GM06990 (cell line): Measurements from ENCODE around the gene BSND.

ENCODE experiments used
- DNase-seq: peaks from one replicate; pipeline ENCODE4 v3.0.0-alpha.2; 2011; ENCODE audit not compliant: insufficient read length; ENCODE audit errors: extremely low read depth
- H3K27me3 ChIP-seq: replicated peaks from 2 replicates; pipeline ENCODE4 v1.6.0; 2011; ENCODE audit warnings: low read length; ENCODE audit not compliant: control insufficient read depth, insufficient read depth
- H3K36me3 ChIP-seq: 2 replicates; pipeline ENCODE4 v1.5.1; 2011; ENCODE audit warnings: low read length; ENCODE audit not compliant: control insufficient read depth, insufficient read depth
- H3K4me3 ChIP-seq: replicated peaks from 2 replicates; pipeline ENCODE4 v1.5.1; 2011; ENCODE audit warnings: low read depth, mild to moderate bottlenecking, control low read depth, low read length
- TF ChIP-seq, protein P1 (sequence below): IDR thresholded peaks from 2 replicates; pipeline ENCODE4 v1.5.1; 2011; ENCODE audit warnings: low read length, control low read depth, mild to moderate bottlenecking, inconsistent platforms; ENCODE audit not compliant: insufficient read depth, poor library complexity, severe bottlenecking

BSND gene

GRCh38 chr1:54976747-54977146, 22.0 kb upstream of the BSND start:
- H3K4me3 ChIP-seq = no peak overlapping the region
- DNase-seq = no peak
- H3K36me3 ChIP-seq = no peaks in the 10 kb centered on the region
- no peaks in the 10 kb centered on the region; the same call in 1 of the 2 replicates for H3K27me3 ChIP-seq
- TF ChIP-seq, protein P1, sequence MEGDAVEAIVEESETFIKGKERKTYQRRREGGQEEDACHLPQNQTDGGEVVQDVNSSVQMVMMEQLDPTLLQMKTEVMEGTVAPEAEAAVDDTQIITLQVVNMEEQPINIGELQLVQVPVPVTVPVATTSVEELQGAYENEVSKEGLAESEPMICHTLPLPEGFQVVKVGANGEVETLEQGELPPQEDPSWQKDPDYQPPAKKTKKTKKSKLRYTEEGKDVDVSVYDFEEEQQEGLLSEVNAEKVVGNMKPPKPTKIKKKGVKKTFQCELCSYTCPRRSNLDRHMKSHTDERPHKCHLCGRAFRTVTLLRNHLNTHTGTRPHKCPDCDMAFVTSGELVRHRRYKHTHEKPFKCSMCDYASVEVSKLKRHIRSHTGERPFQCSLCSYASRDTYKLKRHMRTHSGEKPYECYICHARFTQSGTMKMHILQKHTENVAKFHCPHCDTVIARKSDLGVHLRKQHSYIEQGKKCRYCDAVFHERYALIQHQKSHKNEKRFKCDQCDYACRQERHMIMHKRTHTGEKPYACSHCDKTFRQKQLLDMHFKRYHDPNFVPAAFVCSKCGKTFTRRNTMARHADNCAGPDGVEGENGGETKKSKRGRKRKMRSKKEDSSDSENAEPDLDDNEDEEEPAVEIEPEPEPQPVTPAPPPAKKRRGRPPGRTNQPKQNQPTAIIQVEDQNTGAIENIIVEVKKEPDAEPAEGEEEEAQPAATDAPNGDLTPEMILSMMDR = no peak

- Histone ChIP-seq H3K27me3 (no peaks in the 10 kb centered on the region; the same call in 1 of the 2 replicates), H3K4me3 (no peak overlapping the region), H3K36me3 (no peaks in the 10 kb centered on the region)
- no peak for DNase-seq
- TF ChIP-seq, protein P1 = no peak
These were observed 21.0 kb upstream of the BSND start for GRCh38 chr1:54977533-54978297.

DNA sequence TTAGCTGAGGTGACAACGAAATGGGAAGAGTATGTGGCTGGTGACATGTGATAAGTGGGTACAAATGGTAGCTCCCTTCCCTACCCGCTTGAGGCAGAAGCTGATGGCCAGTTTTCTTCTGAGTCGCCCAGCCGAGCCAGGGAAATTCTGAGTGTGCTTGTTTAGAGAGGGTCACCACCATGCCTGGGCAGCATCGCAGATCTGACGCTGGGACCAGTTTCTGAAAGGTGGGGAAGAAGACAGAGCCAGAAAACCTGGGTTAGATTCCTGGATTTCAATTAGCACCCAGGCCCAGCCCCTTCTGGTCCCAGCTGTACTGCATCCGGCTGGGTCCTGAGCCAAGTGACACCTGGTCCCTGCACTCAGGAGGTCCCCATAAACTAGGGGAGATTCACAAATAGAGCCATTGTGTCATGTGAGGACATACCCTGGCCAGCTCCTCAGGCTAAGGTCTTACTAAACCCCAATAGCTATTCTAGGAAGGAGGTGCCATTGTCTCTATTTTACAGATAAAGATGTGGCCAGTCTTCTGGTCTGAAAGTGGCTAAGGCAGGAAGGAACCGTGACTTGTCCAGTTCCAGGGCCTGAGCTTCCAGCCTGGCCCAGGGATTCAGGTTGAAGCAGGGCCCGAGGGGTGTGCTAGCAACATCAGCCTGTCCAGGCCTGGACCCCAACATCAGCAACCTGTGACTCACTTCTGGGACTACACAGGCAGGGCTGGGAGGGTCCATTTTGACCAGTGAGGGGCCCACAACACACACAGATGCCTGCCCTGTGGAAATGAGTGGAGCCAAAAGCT, 20.0 kb upstream of the BSND start:
- TF ChIP-seq, protein P1 = no peak
- Histone ChIP-seq H3K4me3 (no peak overlapping the region), H3K36me3 (no peaks in the 10 kb centered on the region), H3K27me3 (no peaks in the 10 kb centered on the region; the same call in 1 of the 2 replicates)
- no peak for DNase-seq

GRCh38 chr1:54979327-54979891, 19.3 kb upstream of the BSND start:
- Histone ChIP-seq H3K36me3 (no peaks in the 10 kb centered on the region), H3K4me3 (no peak overlapping the region), H3K27me3 (no peaks in the 10 kb centered on the region; the same call in 1 of the 2 replicates)
- TF ChIP-seq, protein P1 = no peak
- no peak for DNase-seq

GRCh38 chr1:54980046-54980527, 18.6 kb upstream of the BSND start:
- Histone ChIP-seq H3K36me3 (no peaks in the 10 kb centered on the region), H3K4me3 (no peak overlapping the region), H3K27me3 (no peaks in the 10 kb centered on the region; the same call in 1 of the 2 replicates)
- DNase-seq = no peak
- TF ChIP-seq, protein P1 = no peak
